NCI-H146 treated with DMSO at 0.1 percent for 48 hours (cell line): ENCODE data around the gene ARID1B.
A peak's percentile ranks its signal among the peaks of the same experiment; 100 is the strongest.

Experiments used
- DNase-seq: peaks from one replicate; lab custom pipeline; 2025; ENCODE audit not compliant: unreplicated experiment; lab: John Stamatoyannopoulos, UW

ARID1B gene

GRCh38 chr6:157232161-157232895 is 455.1 kb downstream of the ARID1B start:
- DNase-seq, result no peak

GRCh38 chr6:157233156-157233555 is 456.0 kb downstream of the ARID1B start:
- DNase-seq, result no peak

GRCh38 chr6:157233686-157234085 is 456.5 kb downstream of the ARID1B start:
- DNase-seq, result peak; percentile 30

GRCh38 chr6:157235600-157236039 is 458.4 kb downstream of the ARID1B start:
- no peak for DNase-seq

- DNase-seq, result no peak
Measured at GRCh38 chr6:157236040-157236725, 459.0 kb downstream of the ARID1B start.

- no peak for DNase-seq
Measured at GRCh38 chr6:157238346-157238745, 461.2 kb downstream of the ARID1B start.

- no peak for DNase-seq
Measured at GRCh38 chr6:157239148-157239547, 462.0 kb downstream of the ARID1B start.

- no peak for DNase-seq
Measured at GRCh38 chr6:157239671-157240058, 462.5 kb downstream of the ARID1B start.

GRCh38 chr6:157240059-157240959 is 463.1 kb downstream of the ARID1B start:
- peak; percentile 55 for DNase-seq

- no peak for DNase-seq
Measured at GRCh38 chr6:157240960-157241311, 463.8 kb downstream of the ARID1B start.

GRCh38 chr6:157242791-157243190 is 465.6 kb downstream of the ARID1B start:
- no peak for DNase-seq

- no peak for DNase-seq
Measured at GRCh38 chr6:157244175-157244574, 467.0 kb downstream of the ARID1B start.

- no peak for DNase-seq
Measured at GRCh38 chr6:157244780-157245179, 467.6 kb downstream of the ARID1B start.

- no peak for DNase-seq
Measured at GRCh38 chr6:157245436-157245835, 468.3 kb downstream of the ARID1B start.

GRCh38 chr6:157246048-157246630 is 469.0 kb downstream of the ARID1B start:
- no peak for DNase-seq

GRCh38 chr6:157246771-157247484 is 469.8 kb downstream of the ARID1B start:
- no peak for DNase-seq

GRCh38 chr6:157248264-157248663 is 471.1 kb downstream of the ARID1B start:
- no peak for DNase-seq

GRCh38 chr6:157249826-157250225 is 472.6 kb downstream of the ARID1B start:
- no peak for DNase-seq

- no peak for DNase-seq
Measured at GRCh38 chr6:157251586-157252247, 474.5 kb downstream of the ARID1B start.

- no peak for DNase-seq
Measured at GRCh38 chr6:157253017-157253416, 475.8 kb downstream of the ARID1B start.
